HCT116 (cell line): ENCODE results near the gene AKR7A2. TPM values are rescaled to one million over a fixed set of nuclear protein-coding genes. Genes with fewer than 3 reads are reported as not detected.
A peak's percentile ranks its signal among the peaks of the same experiment; 100 is the strongest.

ENCODE experiments used
- ATAC-seq: fragments of 200-7000 bp; cut with Tn5 transposase; 2 replicates; pipeline ENCODE4 v1.9.1; 2020; ENCODE audit warnings: mild to moderate bottlenecking, moderate library complexity
- BruUV-seq: library from RNA; stranded (reverse); fragments of 400-500 nt; replicated peaks from 2 replicates; lab custom pipeline; 2021; lab: Mats Ljungman, UMichigan
- CTCF ChIA-PET: fragments of 300-600 bp; sonication (Branson Sonifier 250); formaldehyde crosslinking; loops from one replicate; lab custom pipeline; 2021; ENCODE audit warnings: antibody characterized with exemption; lab: Charles Lee
- POLR2A ChIA-PET: fragments of 300-600, 350-600 bp; sonication (Branson Sonifier 250); formaldehyde crosslinking; loops from one replicate; lab custom pipeline; 2021; ENCODE audit warnings: antibody characterized with exemption; lab: Charles Lee
- RAD21 ChIA-PET, 2 experiments: fragments of 300-600 bp; sonication (Branson Sonifier 250); formaldehyde crosslinking; loops; one replicate each; lab custom pipeline; 2023; ENCODE audit warnings: low total read pairs in 2 of 2; ENCODE audit not compliant: uncharacterized antibody in 2 of 2, unreplicated experiment in 2 of 2, low non-redundant PET in 1 of 2; lab: Charles Lee
- DNase-seq: peaks from one replicate; pipeline ENCODE4 v3.0.0-alpha.2; 2010; ENCODE audit warnings: low read depth, low spot score
- H2AFZ ChIP-seq: fragments of 200-600 bp; shearing (Covaris generic), sonication (generic); 2 replicates; pipeline ENCODE4 v1.6.1; 2017; ENCODE audit warnings: low read depth, mixed run types, mixed read lengths, antibody characterized with exemption, low read length; ENCODE audit not compliant: poor library complexity, severe bottlenecking
- H3K27ac ChIP-seq: 2 replicates; pipeline ENCODE4 v1.5.1; 2012; ENCODE audit warnings: low read depth, low read length
- H3K27me3 ChIP-seq: fragments of 200-600 bp; sonication (generic); 2 replicates; pipeline ENCODE4 v1.6.1; 2016; ENCODE audit warnings: mixed run types, low read length, mixed read lengths; ENCODE audit not compliant: insufficient read depth
- H3K36me3 ChIP-seq, 2 experiments: fragments of 200-500 bp in 1 of 2; fragments of 200-600 bp in 1 of 2; sonication (Bioruptor generic) in 1 of 2; sonication (generic) in 1 of 2; 2 replicates each; pipeline versions ENCODE4 v1.5.1 to v1.6.1; 2014 to 2016; ENCODE audit warnings: low read length in 2 of 2, inconsistent platforms in 1 of 2, mixed read lengths in 1 of 2, mixed run types in 1 of 2; ENCODE audit not compliant: insufficient read depth in 2 of 2, control insufficient read depth in 1 of 2
- H3K4me1 ChIP-seq, 2 experiments: fragments of 200-600 bp in 1 of 2; sonication (generic) in 1 of 2; 2 replicates each; pipeline versions ENCODE4 v1.5.1 to v1.6.1; 2012 to 2017; ENCODE audit warnings: low read length in 2 of 2, inconsistent platforms in 1 of 2, mild to moderate bottlenecking in 1 of 2, mixed read lengths in 1 of 2, mixed run types in 1 of 2, moderate library complexity in 1 of 2; ENCODE audit not compliant: insufficient read depth in 2 of 2, control insufficient read depth in 1 of 2
- H3K4me2 ChIP-seq: fragments of 200-600 bp; sonication (generic); 2 replicates; pipeline ENCODE4 v1.6.1; 2017; ENCODE audit warnings: mixed run types, low read length, mixed read lengths
- H3K4me3 ChIP-seq, 2 experiments: fragments of 200-600 bp in 1 of 2; sonication (generic) in 1 of 2; replicated peaks in 1 of 2; 2 replicates each; pipeline ENCODE4 v1.5.1; 2011 to 2016; ENCODE audit warnings: low read length in 2 of 2, control low read depth in 1 of 2, low read depth in 1 of 2, mild to moderate bottlenecking in 1 of 2, mixed read lengths in 1 of 2, mixed run types in 1 of 2
- H3K79me2 ChIP-seq: fragments of 200-600 bp; sonication (generic); 2 replicates; pipeline ENCODE4 v1.6.1; 2017; ENCODE audit warnings: mild to moderate bottlenecking, mixed run types, low read length, moderate library complexity, mixed read lengths; ENCODE audit not compliant: insufficient read depth
- H3K9ac ChIP-seq: fragments of 200-600 bp; sonication (generic); 2 replicates; pipeline ENCODE4 v1.6.1; 2016; ENCODE audit warnings: low read length, mixed read lengths
- H3K9me2 ChIP-seq: fragments of 200-600 bp; sonication (generic), shearing (Covaris generic); 2 replicates; pipeline ENCODE4 v1.6.1; 2017; ENCODE audit warnings: mixed run types, mild to moderate bottlenecking, moderate library complexity; ENCODE audit not compliant: insufficient read depth
- H3K9me3 ChIP-seq, 2 experiments: fragments of 200-500 bp in 1 of 2; fragments of 200-600 bp in 1 of 2; sonication (Bioruptor generic) in 1 of 2; sonication (generic) in 1 of 2; 2 replicates each; pipeline ENCODE4 v1.6.1; 2014 to 2017; ENCODE audit warnings: low read length in 2 of 2, mixed read lengths in 2 of 2, inconsistent platforms in 1 of 2, low read depth in 1 of 2, mild to moderate bottlenecking in 1 of 2, mixed run types in 1 of 2, moderate library complexity in 1 of 2; ENCODE audit not compliant: control insufficient read depth in 1 of 2, insufficient read depth in 1 of 2
- H4K20me1 ChIP-seq: fragments of 200-600 bp; sonication (generic), shearing (Covaris generic); 2 replicates; pipeline ENCODE4 v1.6.1; 2017; ENCODE audit warnings: mixed run types, mild to moderate bottlenecking, moderate library complexity; ENCODE audit not compliant: insufficient read depth
- CTCF ChIP-seq, 3 experiments: fragments of 200-600 bp in 1 of 3; sonication (generic) in 1 of 3; IDR thresholded peaks in 2 of 3; conservative IDR thresholded peaks in 1 of 3; 2 replicates each; pipeline ENCODE4 v1.5.1; 2012 to 2017; ENCODE audit warnings: low read depth in 2 of 3, low read length in 2 of 3, antibody characterized with exemption in 1 of 3, borderline replicate concordance in 1 of 3, control low read depth in 1 of 3, mild to moderate bottlenecking in 1 of 3, mixed read lengths in 1 of 3, mixed run types in 1 of 3, moderate library complexity in 1 of 3; ENCODE audit not compliant: insufficient read depth in 1 of 3
- EGR1 ChIP-seq: IDR thresholded peaks from 2 replicates; pipeline ENCODE4 v1.6.1; 2012; ENCODE audit warnings: low read depth
- EZH2phosphoT487 ChIP-seq: fragments of 200-600 bp; IDR thresholded peaks from 2 replicates; pipeline ENCODE4 v1.6.1; 2018; ENCODE audit warnings: antibody characterized with exemption, borderline replicate concordance
- JUND ChIP-seq: IDR thresholded peaks from 2 replicates; pipeline ENCODE4 v1.6.1; 2012
- POLR2A ChIP-seq: IDR thresholded peaks from 2 replicates; pipeline ENCODE4 v1.7.0; 2011; ENCODE audit warnings: borderline replicate concordance; ENCODE audit not compliant: insufficient read depth, insufficient read length; ENCODE audit errors: extremely low read depth
- POLR2AphosphoS5 ChIP-seq: IDR thresholded peaks from 2 replicates; pipeline ENCODE4 v1.6.1; 2011; ENCODE audit warnings: mild to moderate bottlenecking, low read depth, low read length, moderate library complexity
- RAD21 ChIP-seq: IDR thresholded peaks from 2 replicates; pipeline ENCODE4 v1.6.1; 2012; ENCODE audit warnings: low read depth, mild to moderate bottlenecking
- SP1 ChIP-seq: IDR thresholded peaks from 2 replicates; pipeline ENCODE4 v1.6.1; 2012; ENCODE audit warnings: low read depth
- intact Hi-C: fragments of 100-400 bp; cut with micrococcal nuclease; formaldehyde crosslinking; loops from 2 replicates; pipeline ENCODE4 v1.10.0; 2022
- total RNA-seq: library from RNA; stranded (reverse); gene quantifications from one replicate; pipeline ENCODE4 v1.2.1, GENCODE V29; 2021; ENCODE audit not compliant: unreplicated experiment

The AKR7A2 gene
- total RNA-seq, 1 experiment from 2014 or later = 90.8 TPM

- peaks cover 26 to 38% of the 10 kb centered on the region in 2 experiments for H3K4me1 ChIP-seq
- intact Hi-C loops = loop anchor here (5.0 kb wide), 1 partner anchor 147 kb away; the partner anchor contains the start of gene CAPZB
Measured at GRCh38 chr1:19340387-19340937, 28.5 kb upstream of the AKR7A2 start.

DNA sequence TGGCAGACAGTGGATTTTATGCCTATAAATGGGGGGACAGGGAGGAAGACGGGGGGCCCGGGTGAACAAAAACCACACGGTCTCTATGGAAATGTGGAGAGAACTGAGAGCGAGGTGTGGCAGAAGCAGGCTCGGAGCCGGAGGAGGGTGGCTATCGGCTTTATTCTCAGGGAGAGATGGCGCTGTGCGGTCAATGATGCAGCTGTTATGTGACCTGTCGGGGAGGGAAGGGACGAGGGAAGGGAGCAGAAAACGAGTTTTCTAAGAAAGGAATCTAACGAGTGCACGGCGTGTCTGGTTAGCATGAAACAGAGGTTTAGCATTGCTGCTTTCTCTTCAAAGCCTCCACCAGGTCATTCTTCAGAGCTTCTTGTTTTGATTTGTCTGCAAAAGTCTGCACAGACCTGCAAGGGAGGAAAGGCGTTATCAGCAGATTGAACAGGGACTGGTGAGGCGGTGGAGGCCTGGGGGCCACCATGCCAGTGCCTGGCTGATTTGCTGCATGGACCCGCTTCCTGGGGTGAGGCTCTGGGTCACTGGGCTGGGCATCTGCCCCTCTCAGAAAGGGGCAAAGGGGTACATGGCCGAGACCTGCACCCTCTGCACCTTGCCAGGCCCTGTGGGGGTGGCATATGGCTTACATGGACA is 27.4 kb upstream of the AKR7A2 start:
- Histone ChIP-seq H3K9me2 (no peaks in the 10 kb centered on the region), H3K79me2 (no peaks in the 10 kb centered on the region), H3K4me2 (no peak overlapping the region), H3K36me3 (no peaks in the 10 kb centered on the region; a peak in 1 of 4 replicates), H4K20me1 (no peaks in the 10 kb centered on the region), H3K27ac (no peak overlapping the region), H3K4me1 (peaks cover 31 to 47% of the 10 kb centered on the region in 2 experiments), H3K9ac (no peak overlapping the region), H3K9me3 (no peaks in the 10 kb centered on the region), H3K4me3 (no peak overlapping the region), H2AFZ (no peak overlapping the region), H3K27me3 (no peaks in the 10 kb centered on the region)
- no peak for DNase-seq
- BruUV-seq = TSS peak; percentile 39
- ChIA-PET CTCF (no interaction called here), RAD21 (no interaction called here), POLR2A (no interaction called here)
- ATAC-seq = no peak
- intact Hi-C loops = no loop called here
- TF ChIP-seq RAD21 (no peak), JUND (no peak), EGR1 (no peak), CTCF (IDR thresholded peaks at IDR 0.05 in 2 of 3, conservative IDR thresholded peaks at IDR 0.05 in 1 of 3; ENCODE audit: borderline replicate concordance in 1 of 3, insufficient read depth in 1 of 3, low read depth in 2 of 3, low read length in 2 of 3) (no peak)

More at GRCh38 chr1:19340387-19340937, 28.5 kb upstream of the AKR7A2 start:
- DNase-seq (no peak), ATAC-seq (no peak)
- Histone ChIP-seq H3K27ac (no peak overlapping the region), H3K9ac (no peak overlapping the region), H3K36me3 (no peaks in the 10 kb centered on the region; a peak in 1 of 4 replicates), H2AFZ (no peak overlapping the region), H3K4me2 (no peak overlapping the region), H4K20me1 (no peaks in the 10 kb centered on the region), H3K79me2 (no peaks in the 10 kb centered on the region), H3K27me3 (no peaks in the 10 kb centered on the region), H3K9me3 (no peaks in the 10 kb centered on the region), H3K9me2 (no peaks in the 10 kb centered on the region), H3K4me3 (no peak overlapping the region)
- no peak for TF ChIP-seq SP1
- no peak for TF ChIP-seq POLR2AphosphoS5
- no peak for TF ChIP-seq EZH2phosphoT487
- no peak for TF ChIP-seq POLR2A
- no TSS peak for BruUV-seq
- ChIA-PET CTCF (no interaction called here), RAD21 (no interaction called here), POLR2A (no interaction called here)
